Articular chondrocyte of knee joint (primary cell): ENCODE measurements around the gene ABHD3. TPM values are rescaled to one million over a fixed set of nuclear protein-coding genes. Genes with fewer than 3 reads are reported as not detected.

ENCODE experiments used
- small RNA-seq: library from RNA; depleted of rRNA; stranded (forward); fragments of <200 nt; gene quantifications from one replicate; pipeline ENCODE3, GENCODE V24; 2012
- total RNA-seq: library from RNA; depleted of rRNA; stranded (reverse); fragments of >200 nt; gene quantifications from 2 replicates; pipeline ENCODE4 v1.2.3, GENCODE V29; 2012

Gene ABHD3
- total RNA-seq = 6.2 and 6.4 TPM in 2 replicates

GRCh38 chr18:21704603-21705364 is at the start of gene ABHD3:
TSS of gene ABHD3 (minus strand) at chr18:21704774. CDS start at chr18:21704665, 109 bp downstream.

GRCh38 chr18:21740538-21741311 is 36.2 kb upstream of the ABHD3 start, which contains the start of gene MIB1:
TSS of gene MIB1 (plus strand) at chr18:21740792. CDS start at chr18:21741584, 792 bp downstream.

GRCh38 chr18:21612125-21613039 is 92.2 kb downstream of the ABHD3 start, which contains the start of gene SNRPD1:
TSS of gene SNRPD1 (plus strand) at chr18:21612314. CDS start at chr18:21612430, 116 bp downstream.

Small RNA genes within 50 kb of the gene (small RNA-seq; reads per million reads assigned to genes)
- gene MIR320C1 (not detected), gene RF00019 (not detected), gene RF01241 (not detected)

Other genes with a start within 250 kb of the ABHD3 start
- gene ESCO1, start 104.1 kb downstream of the ABHD3 start, total RNA-seq = 20.6 and 22.9 TPM in 2 replicates
- gene SNRPD1, start 92.5 kb downstream of the ABHD3 start, total RNA-seq = 11.3 and 13.7 TPM in 2 replicates
- 51.4 and 55.8 TPM in 2 replicates for gene MIB1, start 36.0 kb upstream of the ABHD3 start, total RNA-seq